Upper lobe of left lung (tissue), 6 donors: ENCODE data around the gene SPTBN1. TPM values are rescaled to one million over a fixed set of nuclear protein-coding genes. Genes with fewer than 3 reads are reported as not detected.

Experiments used
- ATAC-seq, 2 donors: fragments of 200-7000 bp; cut with Tn5 transposase; one replicate each; pipeline ENCODE4 v1.9.1; 2022; ENCODE audit warnings: mild to moderate bottlenecking in 2 of 2, moderate library complexity in 2 of 2; ENCODE audit not compliant: low FRiP score in 2 of 2
- DNase-seq, 2 donors: peaks; one replicate each; pipeline ENCODE4 v3.0.0-alpha.2; 2019 to 2020
- H3K27ac ChIP-seq, 4 donors: fragments of 200-600 bp; sonication (generic); one replicate each; pipeline ENCODE4 v1.5.1; 2016 to 2019
- H3K27me3 ChIP-seq, 4 donors: fragments of 200-600 bp; sonication (generic); one replicate each; pipeline ENCODE4 v1.5.1; 2017 to 2019
- H3K36me3 ChIP-seq, 4 donors: fragments of 200-600 bp; sonication (generic); one replicate each; pipeline ENCODE4 v1.5.1; 2016 to 2019
- H3K4me1 ChIP-seq, 4 donors: fragments of 200-600 bp; sonication (generic); one replicate each; pipeline ENCODE4 v1.5.1; 2018 to 2019
- H3K4me3 ChIP-seq, 4 donors: fragments of 200-600 bp; sonication (generic); one replicate each; pipeline ENCODE4 v1.5.1; 2017 to 2019; ENCODE audit warnings: mild to moderate bottlenecking in 2 of 4, moderate library complexity in 1 of 4
- H3K9me3 ChIP-seq, 4 donors: fragments of 200-600 bp; sonication (generic); one replicate each; pipeline ENCODE4 v1.5.1; 2018 to 2019
- EP300 ChIP-seq, 4 donors: sonication (generic); formaldehyde crosslinking; IDR thresholded peaks; one replicate each; pipeline ENCODE4 v1.5.1; 2017; ENCODE audit warnings: antibody characterized with exemption in 4 of 4, control low read depth in 2 of 4
- POLR2A ChIP-seq, 4 donors: fragments of 450-650 bp; IDR thresholded peaks; one replicate each; pipeline ENCODE4 v1.5.1; 2016 to 2017; ENCODE audit warnings: antibody characterized with exemption in 4 of 4, mild to moderate bottlenecking in 2 of 4
- POLR2AphosphoS5 ChIP-seq, 2 donors: sonication (generic); formaldehyde crosslinking; IDR thresholded peaks; one replicate each; pipeline ENCODE4 v1.5.1; 2017; ENCODE audit warnings: antibody characterized with exemption in 2 of 2
- WGBS, 2 donors: methylation state at CpG; one replicate each; pipeline ENCODE4 v1.1.5; 2017 to 2018; 5-methylcytosine and 5-hydroxymethylcytosine counted together
- total RNA-seq, 6 donors: library from RNA; depleted of rRNA in 4 of 6; stranded (reverse); fragments of >200 nt in 4 of 6; gene quantifications; one replicate each; pipeline versions ENCODE4 v1.1.0 to v1.2.1, GENCODE V29; 2016 to 2021
- TF ChIP-seq, protein P1 (sequence below), 6 experiments: fragments of 450-650 bp in 4 of 6; fragments of 200-600 bp in 2 of 6; sonication (generic) in 2 of 6; IDR thresholded peaks; one replicate each; pipeline ENCODE4 v1.5.1; 2016 to 2019; ENCODE audit warnings: antibody characterized with exemption in 6 of 6
- donor health status: DM: no; HTN: no; CAD: no; lungs with moderate emphysema.
- donor health status: DM: no; HTN: yes; CAD: no; lungs with severe emphysema.

The SPTBN1 gene
- total RNA-seq, 6 donors from 2014 or later: 449 to 911 (median 654) TPM

DNA sequence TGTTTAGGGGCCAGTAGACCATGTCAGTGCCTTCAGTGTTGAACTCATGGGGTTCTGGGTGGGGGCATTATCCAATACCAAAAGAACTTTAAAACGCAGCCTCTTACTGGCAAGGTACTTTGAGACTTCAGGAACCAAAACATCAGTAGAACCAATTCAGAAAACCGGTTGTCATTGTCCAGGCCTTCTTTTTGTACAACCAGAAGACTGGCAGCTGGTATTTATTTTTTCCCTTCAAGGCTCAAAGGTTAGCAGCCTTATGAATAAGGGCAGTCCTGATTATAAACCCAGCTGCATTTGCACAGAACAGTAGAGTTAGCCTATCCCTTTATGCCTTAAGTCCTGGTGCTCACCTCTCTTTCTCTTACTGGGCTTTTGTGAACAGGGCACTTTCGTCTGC, 153.5 kb downstream of the SPTBN1 start:
- H3K9me3 ChIP-seq: no peaks in the 10 kb centered on the region
- peak overlapping the region in 2 of 4 donors; percentile 40 to 50 for H3K27ac ChIP-seq
- H3K27me3 ChIP-seq: no peaks in the 10 kb centered on the region
- WGBS, 2 donors: 77 to 80% methylated on average over 3 of the region's 3 CpGs
- no peak overlapping the region for H3K4me3 ChIP-seq
- H3K36me3 ChIP-seq: peaks cover 0 to 15% (median 6%) of the 10 kb centered on the region in 4 donors
- DNase-seq: no peak
- TF ChIP-seq POLR2A (IDR thresholded peaks at IDR 0.05) (no peak), POLR2AphosphoS5 (IDR thresholded peaks at IDR 0.05) (no peak), EP300 (IDR thresholded peaks at IDR 0.05) (no peak)
- TF ChIP-seq, protein P1, sequence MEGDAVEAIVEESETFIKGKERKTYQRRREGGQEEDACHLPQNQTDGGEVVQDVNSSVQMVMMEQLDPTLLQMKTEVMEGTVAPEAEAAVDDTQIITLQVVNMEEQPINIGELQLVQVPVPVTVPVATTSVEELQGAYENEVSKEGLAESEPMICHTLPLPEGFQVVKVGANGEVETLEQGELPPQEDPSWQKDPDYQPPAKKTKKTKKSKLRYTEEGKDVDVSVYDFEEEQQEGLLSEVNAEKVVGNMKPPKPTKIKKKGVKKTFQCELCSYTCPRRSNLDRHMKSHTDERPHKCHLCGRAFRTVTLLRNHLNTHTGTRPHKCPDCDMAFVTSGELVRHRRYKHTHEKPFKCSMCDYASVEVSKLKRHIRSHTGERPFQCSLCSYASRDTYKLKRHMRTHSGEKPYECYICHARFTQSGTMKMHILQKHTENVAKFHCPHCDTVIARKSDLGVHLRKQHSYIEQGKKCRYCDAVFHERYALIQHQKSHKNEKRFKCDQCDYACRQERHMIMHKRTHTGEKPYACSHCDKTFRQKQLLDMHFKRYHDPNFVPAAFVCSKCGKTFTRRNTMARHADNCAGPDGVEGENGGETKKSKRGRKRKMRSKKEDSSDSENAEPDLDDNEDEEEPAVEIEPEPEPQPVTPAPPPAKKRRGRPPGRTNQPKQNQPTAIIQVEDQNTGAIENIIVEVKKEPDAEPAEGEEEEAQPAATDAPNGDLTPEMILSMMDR (IDR thresholded peaks at IDR 0.05): no peak
- H3K4me1 ChIP-seq: peaks cover 63 to 93% (median 77%) of the 10 kb centered on the region in 4 donors
- ATAC-seq: no peak

DNA sequence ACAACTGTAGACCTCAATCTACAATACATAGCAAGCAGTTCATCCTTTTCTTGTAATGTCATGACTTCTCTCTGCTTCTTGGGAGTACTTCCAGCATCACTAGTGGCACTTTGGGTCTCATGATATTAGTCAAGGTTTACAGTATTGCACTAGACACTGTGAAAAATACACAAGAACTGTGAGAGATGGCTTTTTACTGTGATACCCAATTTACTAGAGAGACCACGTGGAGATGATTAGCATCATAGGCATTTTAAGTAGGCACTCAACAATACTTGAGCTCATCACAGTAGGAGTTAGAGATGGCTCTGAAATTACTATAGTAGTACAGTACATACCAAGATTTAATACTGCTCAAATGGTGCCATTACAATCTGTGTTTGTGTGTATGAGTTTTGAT, 154.6 kb downstream of the SPTBN1 start:
- Histone ChIP-seq H3K9me3 (no peaks in the 10 kb centered on the region), H3K27ac (peak overlapping the region in 1 of 4 donors; percentile 50), H3K4me3 (no peak overlapping the region), H3K36me3 (peaks cover 0 to 25% (median 6%) of the 10 kb centered on the region in 4 donors), H3K4me1 (peaks cover 58 to 93% (median 74%) of the 10 kb centered on the region in 4 donors), H3K27me3 (no peaks in the 10 kb centered on the region)
- WGBS, 2 donors: 39 to 54% methylated on average over 1 of the region's 1 CpG
- no peak for ATAC-seq
- DNase-seq: no peak
- no peak for TF ChIP-seq EP300 (IDR thresholded peaks at IDR 0.05)
- no peak for TF ChIP-seq POLR2AphosphoS5 (IDR thresholded peaks at IDR 0.05)
- TF ChIP-seq POLR2A (IDR thresholded peaks at IDR 0.05): no peak
- TF ChIP-seq, protein P1 (IDR thresholded peaks at IDR 0.05): no peak

DNA sequence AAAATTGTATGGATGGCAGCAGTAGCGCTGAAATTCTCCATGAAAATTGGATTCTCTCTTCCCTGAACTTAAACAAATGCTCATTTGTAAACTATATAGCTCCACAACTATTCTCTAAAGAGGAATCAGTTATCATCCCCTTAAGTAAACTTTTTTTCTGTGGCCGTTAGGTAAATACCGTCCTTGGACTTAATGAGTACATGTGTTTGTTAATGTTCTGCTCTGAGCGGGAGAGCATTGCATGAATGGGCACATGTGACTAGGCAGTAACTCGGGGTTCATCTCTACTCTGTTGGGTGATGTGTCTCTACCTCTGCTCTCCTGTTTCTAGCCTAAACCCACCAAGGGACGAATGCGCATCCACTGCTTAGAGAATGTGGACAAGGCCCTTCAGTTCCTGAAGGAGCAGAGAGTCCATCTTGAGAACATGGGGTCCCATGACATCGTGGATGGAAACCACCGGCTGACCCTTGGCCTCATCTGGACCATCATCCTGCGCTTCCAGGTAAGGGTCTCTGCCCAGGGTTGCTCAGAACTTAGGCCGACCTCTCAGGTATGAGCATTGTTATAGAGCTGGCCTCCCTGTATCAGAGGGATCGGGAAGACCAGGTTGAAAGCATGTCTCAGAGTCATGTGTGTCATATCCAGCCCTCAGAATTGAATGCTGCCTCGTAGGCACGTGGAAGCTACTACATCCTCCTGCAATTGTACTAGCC, 155.9 kb downstream of the SPTBN1 start:
- Histone ChIP-seq H3K9me3 (no peaks in the 10 kb centered on the region), H3K36me3 (peaks cover under 1 to 36% (median 12%) of the 10 kb centered on the region in 4 donors), H3K27ac (peak overlapping the region in 3 of 4 donors; percentile 15 to 76 (median 66)), H3K4me3 (no peak overlapping the region), H3K4me1 (peaks cover 49 to 86% (median 70%) of the 10 kb centered on the region in 4 donors), H3K27me3 (no peaks in the 10 kb centered on the region)
- ATAC-seq (no peak), DNase-seq (no peak)
- 68 to 88% methylated on average over 9 to 14 of the region's 14 CpGs for WGBS, 2 donors
- TF ChIP-seq POLR2A (IDR thresholded peaks at IDR 0.05) (no peak), POLR2AphosphoS5 (IDR thresholded peaks at IDR 0.05) (no peak), EP300 (IDR thresholded peaks at IDR 0.05) (no peak)
- TF ChIP-seq, protein P1 (IDR thresholded peaks at IDR 0.05): no peak

DNA sequence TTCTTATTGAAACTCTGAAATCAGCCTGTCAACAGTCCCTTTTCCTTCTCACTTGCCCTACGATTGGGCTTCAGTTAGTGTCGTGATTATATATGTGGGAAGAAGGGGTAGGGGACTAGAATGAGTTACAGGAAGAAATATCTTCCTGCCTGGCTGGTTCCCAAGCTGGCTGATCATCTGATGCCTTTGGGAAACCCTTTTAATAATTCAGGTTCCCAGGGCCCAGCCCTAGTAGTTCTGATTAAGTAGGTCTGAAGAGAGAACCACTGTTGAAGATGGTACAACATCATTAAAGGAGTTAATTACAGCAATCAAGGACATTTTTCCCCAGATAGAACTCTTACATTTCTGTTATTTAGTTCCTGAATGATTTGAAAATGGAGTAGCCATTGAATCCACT, 157.3 kb downstream of the SPTBN1 start:
- DNase-seq (no peak), ATAC-seq (no peak)
- peaks cover 55 to 91% (median 71%) of the 10 kb centered on the region in 4 donors for H3K4me1 ChIP-seq

More for the DNA sequence above, 157.3 kb downstream of the SPTBN1 start:
- no peak for TF ChIP-seq POLR2A (IDR thresholded peaks at IDR 0.05)
- TF ChIP-seq, protein P1 (IDR thresholded peaks at IDR 0.05): no peak
- TF ChIP-seq EP300 (IDR thresholded peaks at IDR 0.05): no peak
- no peak for TF ChIP-seq POLR2AphosphoS5 (IDR thresholded peaks at IDR 0.05)
- Histone ChIP-seq H3K4me3 (no peak overlapping the region), H3K27ac (peak overlapping the region; percentile 36 to 76 (median 60)), H3K27me3 (no peaks in the 10 kb centered on the region), H3K36me3 (peaks cover 8 to 50% (median 24%) of the 10 kb centered on the region in 4 donors), H3K9me3 (no peaks in the 10 kb centered on the region)
- WGBS, 2 donors: 34 to 42% methylated on average over 2 of the region's 2 CpGs
